Measurements from ENCODE around the gene CPNE9. TPM values are rescaled to one million over a fixed set of nuclear protein-coding genes. Genes with fewer than 3 reads are reported as not detected.

Gene CPNE9
- total RNA-seq, 1 donor from 2014 or later = 0.59 TPM

GRCh38 chr3:9776896-9777693, 73.5 kb downstream of the CPNE9 start:
- intact Hi-C loops (cut with micrococcal nuclease) = no loop called here

GRCh38 chr3:9777694-9778021, 74.0 kb downstream of the CPNE9 start:
- intact Hi-C loops (cut with micrococcal nuclease) = no loop called here

- intact Hi-C loops (cut with micrococcal nuclease) = loop anchor here (1.0 kb wide), 1 partner anchor 8 kb away; no protein-coding TSS in a partner anchor
Observed at GRCh38 chr3:9778143-9779074, 74.8 kb downstream of the CPNE9 start.

GRCh38 chr3:9779075-9779593, 75.5 kb downstream of the CPNE9 start:
- intact Hi-C loops (cut with micrococcal nuclease) = loop anchor here (1.0 kb wide), 1 partner anchor 9 kb away; no protein-coding TSS in a partner anchor

Other genes with a start within 250 kb of the CPNE9 start
- gene LHFPL4, start 150.0 kb upstream of the CPNE9 start, total RNA-seq = not detected in 2 replicates
- gene MTMR14, start 54.3 kb upstream of the CPNE9 start, total RNA-seq = 49.2 and 54.8 TPM in 2 replicates
- gene BRPF1, start 27.9 kb downstream of the CPNE9 start, total RNA-seq = 41.3 and 51.1 TPM in 2 replicates
- gene OGG1, start 46.1 kb downstream of the CPNE9 start, total RNA-seq = 35.6 and 43.2 TPM in 2 replicates
- gene CAMK1, start 66.1 kb downstream of the CPNE9 start, total RNA-seq = 22.6 and 26.2 TPM in 2 replicates
- gene TADA3, start 88.6 kb downstream of the CPNE9 start, total RNA-seq = 62.3 and 67.1 TPM in 2 replicates
- 292 and 298 TPM in 2 replicates for gene ARPC4, start 89.2 kb downstream of the CPNE9 start, total RNA-seq
- gene TTLL3, start 106.4 kb downstream of the CPNE9 start, total RNA-seq = 46.7 and 51.4 TPM in 2 replicates
- gene RPUSD3, start 140.2 kb downstream of the CPNE9 start, total RNA-seq = 51.9 and 53.8 TPM in 2 replicates
- not detected in 2 replicates for gene CIDEC, start 176.4 kb downstream of the CPNE9 start, total RNA-seq
- 33.9 and 36.2 TPM in 2 replicates for gene JAGN1, start 186.8 kb downstream of the CPNE9 start, total RNA-seq
- 2.4 and 2.5 TPM in 2 replicates for gene IL17RE, start 199.0 kb downstream of the CPNE9 start, total RNA-seq
- gene IL17RC, start 213.3 kb downstream of the CPNE9 start, total RNA-seq = 0.78 and 1.1 TPM in 2 replicates
- gene CRELD1, start 230.0 kb downstream of the CPNE9 start, total RNA-seq = 26.0 and 27.5 TPM in 2 replicates
- gene PRRT3, start 248.6 kb downstream of the CPNE9 start, total RNA-seq = 10.6 and 13.4 TPM in 2 replicates